ENCODE data around the gene CRTAC1. TPM values are rescaled to one million over a fixed set of nuclear protein-coding genes. Genes with fewer than 3 reads are reported as not detected.

The CRTAC1 gene
- total and polyA plus RNA-seq, 4 donors: 0.14 to 0.33 (median 0.26) TPM

DNA sequence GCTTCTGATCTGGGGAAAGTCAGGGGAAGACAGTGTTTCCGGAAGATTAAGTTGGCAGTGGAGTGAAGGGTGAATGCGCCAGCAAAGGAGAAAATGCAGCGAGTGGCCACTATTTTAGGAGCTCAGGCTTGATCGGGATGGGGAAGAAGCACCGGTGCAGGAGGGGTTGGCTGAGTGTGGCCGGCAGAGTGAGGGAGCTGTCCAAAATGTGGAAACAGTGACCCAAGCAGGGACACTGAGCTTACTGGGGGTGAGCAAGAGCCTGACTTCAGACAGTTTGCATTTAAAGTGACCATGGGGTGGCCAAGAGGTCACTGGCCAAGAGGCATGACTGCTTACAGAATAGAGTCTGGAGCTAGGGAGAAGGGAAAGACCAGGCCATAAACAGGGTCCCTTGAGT, 101.5 kb downstream of the CRTAC1 start:
- Histone ChIP-seq H3K36me3 (ENCODE audit: control insufficient read depth in 4 of 4, insufficient read depth in 3 of 4, low read depth in 1 of 4, low read length in 3 of 4) (no peaks in the 10 kb centered on the region), H3K4me3 (ENCODE audit: low read depth in 1 of 3, low read length in 3 of 3) (no peak overlapping the region)
- WGBS: 60% methylated on average over 6 of the region's 6 CpGs

DNA sequence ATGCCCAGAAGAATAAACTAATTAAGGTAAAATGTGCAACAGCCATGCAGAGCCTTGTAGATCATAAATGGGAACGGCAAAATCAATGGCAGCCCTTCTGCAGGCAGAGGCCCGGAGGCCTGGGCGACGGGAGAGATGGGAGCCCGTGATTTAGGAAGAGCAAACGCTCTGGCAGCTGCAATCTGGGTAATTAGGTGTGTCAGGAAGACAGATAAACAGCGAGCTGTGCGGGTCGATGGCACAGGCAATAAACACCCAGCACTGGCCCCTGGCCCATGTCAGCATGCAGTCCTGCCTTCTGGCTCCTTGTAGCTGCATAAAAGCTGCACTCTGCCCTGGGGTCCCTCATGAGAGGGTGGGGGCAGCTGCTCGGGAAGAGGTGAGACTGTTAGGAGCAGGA, 102.8 kb downstream of the CRTAC1 start:
- 55% methylated on average over 10 of the region's 10 CpGs for WGBS
- Histone ChIP-seq H3K4me3 (ENCODE audit: low read depth in 1 of 3, low read length in 3 of 3) (no peak overlapping the region), H3K36me3 (ENCODE audit: control insufficient read depth in 4 of 4, insufficient read depth in 3 of 4, low read depth in 1 of 4, low read length in 3 of 4) (no peaks in the 10 kb centered on the region), H3K9ac (ENCODE audit: low read depth in 1 of 2, low read length in 2 of 2) (no peak overlapping the region), H3K27me3 (ENCODE audit: control insufficient read depth in 4 of 4, insufficient read depth in 4 of 4, low read length in 3 of 4) (peaks cover 0 to 4% (median 0%) of the 10 kb centered on the region in 4 donors), H3K4me1 (ENCODE audit: control insufficient read depth in 4 of 4, insufficient read depth in 4 of 4, low read length in 3 of 4) (no peaks in the 10 kb centered on the region), H3K9me3 (ENCODE audit: control insufficient read depth in 4 of 4, low read length in 3 of 4) (no peaks in the 10 kb centered on the region), H3K27ac (ENCODE audit: low read depth in 1 of 2, low read length in 2 of 2) (no peak overlapping the region)
- no peak for DNase-seq (ENCODE audit: low spot score)
- TF ChIP-seq, protein P1, sequence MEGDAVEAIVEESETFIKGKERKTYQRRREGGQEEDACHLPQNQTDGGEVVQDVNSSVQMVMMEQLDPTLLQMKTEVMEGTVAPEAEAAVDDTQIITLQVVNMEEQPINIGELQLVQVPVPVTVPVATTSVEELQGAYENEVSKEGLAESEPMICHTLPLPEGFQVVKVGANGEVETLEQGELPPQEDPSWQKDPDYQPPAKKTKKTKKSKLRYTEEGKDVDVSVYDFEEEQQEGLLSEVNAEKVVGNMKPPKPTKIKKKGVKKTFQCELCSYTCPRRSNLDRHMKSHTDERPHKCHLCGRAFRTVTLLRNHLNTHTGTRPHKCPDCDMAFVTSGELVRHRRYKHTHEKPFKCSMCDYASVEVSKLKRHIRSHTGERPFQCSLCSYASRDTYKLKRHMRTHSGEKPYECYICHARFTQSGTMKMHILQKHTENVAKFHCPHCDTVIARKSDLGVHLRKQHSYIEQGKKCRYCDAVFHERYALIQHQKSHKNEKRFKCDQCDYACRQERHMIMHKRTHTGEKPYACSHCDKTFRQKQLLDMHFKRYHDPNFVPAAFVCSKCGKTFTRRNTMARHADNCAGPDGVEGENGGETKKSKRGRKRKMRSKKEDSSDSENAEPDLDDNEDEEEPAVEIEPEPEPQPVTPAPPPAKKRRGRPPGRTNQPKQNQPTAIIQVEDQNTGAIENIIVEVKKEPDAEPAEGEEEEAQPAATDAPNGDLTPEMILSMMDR (IDR thresholded peaks at IDR 0.05; ENCODE audit: low read depth, low read length, missing input control): no peak
- no peak for TF ChIP-seq ATF3 (IDR thresholded peaks at IDR 0.05)
- no peak for TF ChIP-seq SP1 (IDR thresholded peaks at IDR 0.05)
- no peak for TF ChIP-seq FOXA2 (IDR thresholded peaks at IDR 0.05)

More for the DNA sequence above, 101.5 kb downstream of the CRTAC1 start:
- no peak for DNase-seq (ENCODE audit: low spot score)
- peaks cover 0 to 4% (median 0%) of the 10 kb centered on the region in 4 donors for H3K27me3 ChIP-seq (ENCODE audit: control insufficient read depth in 4 of 4, insufficient read depth in 4 of 4, low read length in 3 of 4)
- H3K4me1 ChIP-seq (ENCODE audit: control insufficient read depth in 4 of 4, insufficient read depth in 4 of 4, low read length in 3 of 4): no peaks in the 10 kb centered on the region
- H3K27ac ChIP-seq (ENCODE audit: low read depth in 1 of 2, low read length in 2 of 2): no peak overlapping the region
- no peak overlapping the region for H3K9ac ChIP-seq (ENCODE audit: low read depth in 1 of 2, low read length in 2 of 2)
- H3K9me3 ChIP-seq (ENCODE audit: control insufficient read depth in 4 of 4, low read length in 3 of 4): no peaks in the 10 kb centered on the region
- TF ChIP-seq SP1 (IDR thresholded peaks at IDR 0.05) (no peak), HNF4A (conservative IDR thresholded peaks at IDR 0.05) (no peak), NR2F2 (IDR thresholded peaks at IDR 0.05) (no peak), JUND (IDR thresholded peaks at IDR 0.05) (no peak), GABPA (IDR thresholded peaks at IDR 0.05 in 1 of 2, conservative IDR thresholded peaks at IDR 0.05 in 1 of 2) (no peak), FOXA1 (IDR thresholded peaks at IDR 0.05) (no peak), EGR1 (IDR thresholded peaks at IDR 0.05; ENCODE audit: low read depth in 2 of 2) (no peak), TAF1 (conservative IDR thresholded peaks at IDR 0.05) (no peak), HNF4G (IDR thresholded peaks at IDR 0.05) (no peak), ZBTB33 (IDR thresholded peaks at IDR 0.05) (no peak), RAD21 (IDR thresholded peaks at IDR 0.05) (no peak), YY1 (IDR thresholded peaks at IDR 0.05) (no peak)
- TF ChIP-seq, protein P1 (IDR thresholded peaks at IDR 0.05; ENCODE audit: low read depth, low read length, missing input control): no peak

Measured in liver (tissue), 9 donors.